CD8-positive, alpha-beta memory T cell (primary cell): ENCODE measurements around the gene KRTAP5-7. TPM values are rescaled to one million over a fixed set of nuclear protein-coding genes. Genes with fewer than 3 reads are reported as not detected.
"Not testable (repeated sequence)": the region's sequence is repeated elsewhere in the genome, so short reads cannot be mapped to it uniquely, and the experiment has no call there.

Source experiments
- CTCF ChIA-PET: fragments of 350-600 bp; sonication (Branson Sonifier 250); formaldehyde crosslinking; loops from one replicate; lab custom pipeline; 2021; ENCODE audit warnings: antibody characterized with exemption; lab: Charles Lee
- POLR2A ChIA-PET: fragments of 350-600 bp; sonication (Branson Sonifier 250); formaldehyde crosslinking; loops from one replicate; lab custom pipeline; 2021; ENCODE audit warnings: antibody characterized with exemption; lab: Charles Lee
- DNase-seq, 5 donors: peaks; one replicate each; pipeline versions ENCODE4 v3.0.0 to v3.0.0-alpha.2; 2020 to 2022; ENCODE audit warnings: mixed read lengths in 1 of 5
- H3K27ac ChIP-seq: one replicate; pipeline ENCODE4 v1.7.0; 2013; ENCODE audit warnings: low read depth, mild to moderate bottlenecking, low read length, moderate library complexity
- H3K27me3 ChIP-seq: 2 replicates; pipeline ENCODE4 v1.7.0; 2013; ENCODE audit warnings: low read length, mild to moderate bottlenecking; ENCODE audit not compliant: insufficient read depth, poor library complexity, severe bottlenecking
- H3K36me3 ChIP-seq: 2 replicates; pipeline ENCODE4 v1.7.0; 2013; ENCODE audit warnings: mild to moderate bottlenecking, low read length, moderate library complexity; ENCODE audit not compliant: insufficient read depth
- H3K4me1 ChIP-seq: 2 replicates; pipeline ENCODE4 v1.7.0; 2013; ENCODE audit warnings: mild to moderate bottlenecking, low read length, moderate library complexity; ENCODE audit not compliant: insufficient read depth
- H3K4me3 ChIP-seq: 2 replicates; pipeline ENCODE4 v1.7.0; 2013; ENCODE audit warnings: mild to moderate bottlenecking, low read length
- H3K9me3 ChIP-seq: 2 replicates; pipeline ENCODE4 v1.7.0; 2013; ENCODE audit warnings: mild to moderate bottlenecking, low read length
- H3K27ac Mint-ChIP-seq, 8 donors: one replicate each; pipeline ENCODE4 v1.8.0; 2020 to 2021; ENCODE audit warnings: mixed read lengths in 8 of 8, mild to moderate bottlenecking in 6 of 8, inconsistent platforms in 3 of 8, moderate library complexity in 3 of 8
- H3K27me3 Mint-ChIP-seq, 2 donors: one replicate each; pipeline ENCODE4 v1.8.0; 2020 to 2021; ENCODE audit warnings: mixed read lengths in 2 of 2, mild to moderate bottlenecking in 1 of 2, moderate library complexity in 1 of 2
- H3K36me3 Mint-ChIP-seq, 3 donors: one replicate each; pipeline ENCODE4 v1.8.0; 2020 to 2021; ENCODE audit warnings: mixed read lengths in 3 of 3, inconsistent platforms in 1 of 3, mild to moderate bottlenecking in 1 of 3
- H3K4me1 Mint-ChIP-seq, 3 donors: one replicate each; pipeline ENCODE4 v1.8.0; 2020 to 2021; ENCODE audit warnings: mixed read lengths in 3 of 3, inconsistent platforms in 1 of 3, mild to moderate bottlenecking in 1 of 3
- H3K4me3 Mint-ChIP-seq, 7 donors: one replicate each; pipeline ENCODE4 v1.8.0; 2020 to 2021; ENCODE audit warnings: mixed read lengths in 7 of 7, mild to moderate bottlenecking in 6 of 7, moderate library complexity in 4 of 7, inconsistent platforms in 2 of 7
- H3K9me3 Mint-ChIP-seq, 5 donors: one replicate each; pipeline ENCODE4 v1.8.0; 2020 to 2022; ENCODE audit warnings: mixed read lengths in 5 of 5, mild to moderate bottlenecking in 3 of 5, moderate library complexity in 2 of 5, inconsistent platforms in 1 of 5
- polyA plus RNA-seq: library from polyadenylated mRNA; unstranded; fragments of 300-500 nt; fragmentation: Illumina TruSeq; gene quantifications from one replicate; pipeline ENCODE4 v1.2.3, GENCODE V29; 2021
- total RNA-seq, 2 experiments: library from RNA; stranded (reverse); gene quantifications; one replicate each; pipeline ENCODE4 v1.2.3, GENCODE V29; 2021

Gene KRTAP5-7
- total and polyA plus RNA-seq, 3 experiments from 2014 or later = not detected

- CTCF ChIA-PET, H3K4me3 Mint-ChIP-seq, H3K27me3 ChIP-seq, H3K4me1 ChIP-seq, H3K4me3 ChIP-seq, DNase-seq, H3K9me3 ChIP-seq, POLR2A ChIA-PET, H3K4me1 Mint-ChIP-seq, H3K36me3 ChIP-seq, H3K27ac ChIP-seq: not testable (repeated sequence)
- peaks cover 0 to 10% (median 5%) of the 10 kb centered on the region in 5 donors for H3K9me3 Mint-ChIP-seq
- peak overlapping the region in 1 of 8 donors; percentile 51 for H3K27ac Mint-ChIP-seq
- peaks cover 0 to 11% (median 0%) of the 10 kb centered on the region in 3 donors for H3K36me3 Mint-ChIP-seq
- H3K27me3 Mint-ChIP-seq = peaks cover 16 to 52% of the 10 kb centered on the region in 2 donors
Measured at GRCh38 chr11:71540521-71541304, 13.6 kb downstream of the KRTAP5-7 start.

- Histone ChIP-seq H3K36me3 (no peaks in the 10 kb centered on the region), H3K27ac (no peak overlapping the region), H3K9me3 (no peaks in the 10 kb centered on the region), H3K4me1 (no peaks in the 10 kb centered on the region), H3K27me3 (no peaks in the 10 kb centered on the region), H3K4me3 (no peak overlapping the region)
- Mint-ChIP-seq H3K27me3 (peaks cover 20 to 54% of the 10 kb centered on the region in 2 donors), H3K4me1 (peaks cover 0 to 8% (median 7%) of the 10 kb centered on the region in 3 donors), H3K36me3 (peaks cover 0 to 11% (median 0%) of the 10 kb centered on the region in 3 donors), H3K9me3 (peaks cover 0 to 10% (median 5%) of the 10 kb centered on the region in 5 donors), H3K27ac (no peak overlapping the region), H3K4me3 (no peak overlapping the region)
- CTCF ChIA-PET = no interaction called here
- POLR2A ChIA-PET = no interaction called here
- DNase-seq = no peak
Measured at GRCh38 chr11:71542382-71542781, 15.3 kb downstream of the KRTAP5-7 start.

- peaks cover 0 to 8% (median 7%) of the 10 kb centered on the region in 3 donors for H3K4me1 Mint-ChIP-seq
- peaks cover 3% of the 10 kb centered on the region for H3K27me3 ChIP-seq
Measured at GRCh38 chr11:71542879-71543777, 16.1 kb downstream of the KRTAP5-7 start.

GRCh38 chr11:71543866-71544265 is 16.8 kb downstream of the KRTAP5-7 start:
- Histone ChIP-seq H3K4me1 (no peaks in the 10 kb centered on the region), H3K4me3 (no peak overlapping the region), H3K27ac (no peak overlapping the region), H3K27me3 (peaks cover 3% of the 10 kb centered on the region), H3K36me3 (no peaks in the 10 kb centered on the region), H3K9me3 (no peaks in the 10 kb centered on the region)
- peaks cover 0 to 10% (median 5%) of the 10 kb centered on the region in 5 donors for H3K9me3 Mint-ChIP-seq
- ChIA-PET CTCF (no interaction called here), POLR2A (no interaction called here)
- H3K36me3 Mint-ChIP-seq = peaks cover 0 to 11% (median 0%) of the 10 kb centered on the region in 3 donors
- peaks cover 25 to 60% of the 10 kb centered on the region in 2 donors for H3K27me3 Mint-ChIP-seq
- H3K27ac Mint-ChIP-seq = no peak overlapping the region
- peaks cover 0 to 8% (median 7%) of the 10 kb centered on the region in 3 donors for H3K4me1 Mint-ChIP-seq
- no peak overlapping the region for H3K4me3 Mint-ChIP-seq
- DNase-seq = no peak

More at GRCh38 chr11:71542879-71543777, 16.1 kb downstream of the KRTAP5-7 start:
- no peak overlapping the region for H3K27ac ChIP-seq
- H3K9me3 ChIP-seq = no peaks in the 10 kb centered on the region
- POLR2A ChIA-PET = no interaction called here
- H3K27ac Mint-ChIP-seq = no peak overlapping the region
- H3K4me3 ChIP-seq = no peak overlapping the region
- no peak for DNase-seq
- peaks cover 21 to 58% of the 10 kb centered on the region in 2 donors for H3K27me3 Mint-ChIP-seq
- peaks cover 0 to 10% (median 5%) of the 10 kb centered on the region in 5 donors for H3K9me3 Mint-ChIP-seq
- H3K36me3 ChIP-seq = no peaks in the 10 kb centered on the region
- no peaks in the 10 kb centered on the region for H3K4me1 ChIP-seq
- H3K4me3 Mint-ChIP-seq = no peak overlapping the region
- CTCF ChIA-PET = no interaction called here
- H3K36me3 Mint-ChIP-seq = peaks cover 0 to 11% (median 0%) of the 10 kb centered on the region in 3 donors

GRCh38 chr11:71544525-71545214 is 17.6 kb downstream of the KRTAP5-7 start:
- ChIA-PET POLR2A (no interaction called here), CTCF (no interaction called here)
- peaks cover 0 to 10% (median 5%) of the 10 kb centered on the region in 5 donors for H3K9me3 Mint-ChIP-seq
- peaks cover 30 to 60% of the 10 kb centered on the region in 2 donors for H3K27me3 Mint-ChIP-seq
- peaks cover 0 to 8% (median 7%) of the 10 kb centered on the region in 3 donors for H3K4me1 Mint-ChIP-seq
- Histone ChIP-seq H3K27me3 (peaks cover 3% of the 10 kb centered on the region), H3K36me3 (no peaks in the 10 kb centered on the region), H3K9me3 (no peaks in the 10 kb centered on the region), H3K4me1 (no peaks in the 10 kb centered on the region), H3K27ac (no peak overlapping the region), H3K4me3 (no peak overlapping the region)
- H3K36me3 Mint-ChIP-seq = peaks cover 0 to 11% (median 0%) of the 10 kb centered on the region in 3 donors
- no peak for DNase-seq
- H3K4me3 Mint-ChIP-seq = no peak overlapping the region
- peak overlapping the region in 1 of 8 donors; percentile 31 for H3K27ac Mint-ChIP-seq

- ChIA-PET POLR2A (no interaction called here), CTCF (no interaction called here)
- Histone ChIP-seq H3K4me3 (no peak overlapping the region), H3K36me3 (no peaks in the 10 kb centered on the region), H3K9me3 (no peaks in the 10 kb centered on the region), H3K27ac (no peak overlapping the region), H3K27me3 (peaks cover 3% of the 10 kb centered on the region), H3K4me1 (no peaks in the 10 kb centered on the region)
- Mint-ChIP-seq H3K27ac (no peak overlapping the region), H3K36me3 (peaks cover 0 to 11% (median 0%) of the 10 kb centered on the region in 3 donors), H3K4me1 (peaks cover 0 to 8% (median 7%) of the 10 kb centered on the region in 3 donors), H3K9me3 (peaks cover 0 to 9% (median 5%) of the 10 kb centered on the region in 5 donors), H3K27me3 (peaks cover 30 to 62% of the 10 kb centered on the region in 2 donors), H3K4me3 (no peak overlapping the region)
- DNase-seq = no peak
Measured at GRCh38 chr11:71545405-71545966, 18.4 kb downstream of the KRTAP5-7 start.

- ChIA-PET CTCF (no interaction called here), POLR2A (no interaction called here)
- Mint-ChIP-seq H3K4me1 (peaks cover 0 to 8% (median 7%) of the 10 kb centered on the region in 3 donors), H3K27me3 (peaks cover 22 to 43% of the 10 kb centered on the region in 2 donors), H3K27ac (peak within 1 kb of the TSS in 1 of 8 donors; percentile 55), H3K9me3 (peaks cover 0 to 2% (median 0%) of the 10 kb centered on the region in 5 donors), H3K4me3 (no peak within 1 kb of the TSS), H3K36me3 (no peaks in the 10 kb centered on the region)
- H3K27ac ChIP-seq = no peak within 1 kb of the TSS
- H3K27me3 ChIP-seq = peaks cover 3% of the 10 kb centered on the region
- DNase-seq = no peak
- no peaks in the 10 kb centered on the region for H3K9me3 ChIP-seq
- H3K4me3 ChIP-seq = no peak within 1 kb of the TSS
- no peaks in the 10 kb centered on the region for H3K36me3 ChIP-seq
- no peaks in the 10 kb centered on the region for H3K4me1 ChIP-seq
Measured at GRCh38 chr11:71548120-71548519, 21.1 kb downstream of the KRTAP5-7 start, which contains the start of gene KRTAP5-9. Gene KRTAP5-9 (plus strand): TSS chr11:71548420. CDS start chr11:71548658, 238 bp downstream.
